K562 (cell line): ENCODE results near the gene SLC38A7. TPM values are rescaled to one million over a fixed set of nuclear protein-coding genes. Genes with fewer than 3 reads are reported as not detected.
A peak's percentile ranks its signal among the peaks of the same experiment; 100 is the strongest.

ENCODE experiments used
- ARNT ChIP-seq, 2 experiments: fragments of 450-650 bp; IDR thresholded peaks; 2 replicates each; pipeline ENCODE4 v1.6.1; 2016; ENCODE audit warnings: mild to moderate bottlenecking in 1 of 2
- CREB3L1 ChIP-seq: fragments of 450-650 bp; IDR thresholded peaks from 2 replicates; pipeline ENCODE4 v1.6.1; 2014; ENCODE audit warnings: low read depth, mild to moderate bottlenecking, moderate library complexity, borderline replicate concordance
- E2F4 ChIP-seq: sonication (generic); formaldehyde crosslinking; IDR thresholded peaks from 2 replicates; pipeline ENCODE4 v1.8.0; 2022; ENCODE audit warnings: mild to moderate bottlenecking, low read depth, missing genetic modification reagents
- ETV6 ChIP-seq, 3 experiments: fragments of 150-350 bp in 1 of 3; sonication (generic) in 1 of 3; formaldehyde crosslinking in 1 of 3; IDR thresholded peaks; 2 replicates each; pipeline versions ENCODE4 v1.6.1 to v1.8.0; 2014 to 2022; ENCODE audit warnings: borderline replicate concordance in 2 of 3, low read depth in 2 of 3, antibody characterized with exemption in 1 of 3, low read length in 1 of 3, mild to moderate bottlenecking in 1 of 3, missing genetic modification reagents in 1 of 3
- FOXK1 ChIP-seq: sonication (generic); formaldehyde crosslinking; IDR thresholded peaks from 2 replicates; pipeline ENCODE4 v1.8.0; 2022; ENCODE audit warnings: missing genetic modification reagents, mild to moderate bottlenecking, borderline replicate concordance
- FOXK2 ChIP-seq, 2 experiments: fragments of 450-650 bp; IDR thresholded peaks in 1 of 2; conservative IDR thresholded peaks in 1 of 2; 2 replicates each; pipeline ENCODE4 v1.6.1; 2016; ENCODE audit warnings: low read depth in 2 of 2, mild to moderate bottlenecking in 1 of 2
- NCOA1 ChIP-seq: fragments of 450-650 bp; IDR thresholded peaks from 2 replicates; pipeline ENCODE4 v1.6.1; 2016; ENCODE audit warnings: low read depth
- SRF ChIP-seq, 2 experiments: fragments of 250-450, 450-650 bp in 1 of 2; sonication (Bioruptor Pico) in 1 of 2; sonication (generic) in 1 of 2; formaldehyde crosslinking; IDR thresholded peaks; 2 replicates each; pipeline versions ENCODE4 v1.5.0 to v1.5.1; 2020 to 2022; ENCODE audit warnings: mild to moderate bottlenecking in 1 of 2, missing genetic modification reagents in 1 of 2
- SUPT5H ChIP-seq: fragments of 450-650 bp; IDR thresholded peaks from 2 replicates; pipeline ENCODE4 v1.6.1; 2016
- THAP12 ChIP-seq: fragments of 250-450 bp; sonication (Bioruptor Pico); IDR thresholded peaks from 2 replicates; pipeline ENCODE4 v1.9.0; 2021; ENCODE audit warnings: mild to moderate bottlenecking, inconsistent platforms
- ZBED1 ChIP-seq: IDR thresholded peaks from 2 replicates; pipeline ENCODE4 v1.6.1; 2014
- ZNF384 ChIP-seq: IDR thresholded peaks from 2 replicates; pipeline ENCODE4 v1.6.1; 2012; ENCODE audit warnings: low read depth, low read length, improper control_type of control experiment
- ZNF740 ChIP-seq, 3 experiments: fragments of 200-800 bp in 1 of 3; sonication (Bioruptor generic) in 1 of 3; sonication (generic) in 1 of 3; formaldehyde crosslinking in 1 of 3; IDR thresholded peaks; 2 replicates each; pipeline versions ENCODE4 v1.6.1 to v1.8.0; 2016 to 2022; ENCODE audit warnings: mild to moderate bottlenecking in 2 of 3, missing compliant biosample characterization in 2 of 3, missing genetic modification characterization in 2 of 3, missing genetic modification reagents in 1 of 3
- polyA plus RNA-seq, 8 experiments: library from polyadenylated mRNA; depleted of rRNA in 4 of 8; stranded (reverse) in 5 of 8; unstranded in 3 of 8; fragments of >200 nt; fragmentation: Nextera tagmentation in 2 of 8; fragmentation: Illumina TruSeq in 1 of 8; extraction: Ambion mirVana in 2 of 8; extraction: Trizol in 1 of 8; gene quantifications; 2 replicates each; pipeline versions ENCODE4 v1.2.1 to v1.2.3, GENCODE V29; 2011 to 2014; ENCODE audit warnings: inconsistent platforms in 1 of 8, missing spikeins in 1 of 8
- total RNA-seq, 7 experiments: library from RNA; depleted of rRNA in 6 of 7; stranded (reverse); fragments of >200 nt in 6 of 7; fragmentation: Illumina TruSeq in 2 of 7; extraction: Trizol in 2 of 7; gene quantifications; 2 replicates each; pipeline versions ENCODE4 v1.2.1 to v1.2.3, GENCODE V29; 2011 to 2021; ENCODE audit warnings: low replicate concordance in 1 of 7
- TF ChIP-seq, protein P1 (sequence below): fragments of 250-450 bp; sonication (Bioruptor Pico); IDR thresholded peaks from 2 replicates; pipeline ENCODE4 v1.4.0; 2020; ENCODE audit warnings: mild to moderate bottlenecking

Gene SLC38A7
- total and polyA plus RNA-seq, 9 of the 15 experiments (the other 6 are each of a cell fraction or from before 2014, with no cell fraction given) = 2.7 to 12.2 (median 6.5) TPM

DNA sequence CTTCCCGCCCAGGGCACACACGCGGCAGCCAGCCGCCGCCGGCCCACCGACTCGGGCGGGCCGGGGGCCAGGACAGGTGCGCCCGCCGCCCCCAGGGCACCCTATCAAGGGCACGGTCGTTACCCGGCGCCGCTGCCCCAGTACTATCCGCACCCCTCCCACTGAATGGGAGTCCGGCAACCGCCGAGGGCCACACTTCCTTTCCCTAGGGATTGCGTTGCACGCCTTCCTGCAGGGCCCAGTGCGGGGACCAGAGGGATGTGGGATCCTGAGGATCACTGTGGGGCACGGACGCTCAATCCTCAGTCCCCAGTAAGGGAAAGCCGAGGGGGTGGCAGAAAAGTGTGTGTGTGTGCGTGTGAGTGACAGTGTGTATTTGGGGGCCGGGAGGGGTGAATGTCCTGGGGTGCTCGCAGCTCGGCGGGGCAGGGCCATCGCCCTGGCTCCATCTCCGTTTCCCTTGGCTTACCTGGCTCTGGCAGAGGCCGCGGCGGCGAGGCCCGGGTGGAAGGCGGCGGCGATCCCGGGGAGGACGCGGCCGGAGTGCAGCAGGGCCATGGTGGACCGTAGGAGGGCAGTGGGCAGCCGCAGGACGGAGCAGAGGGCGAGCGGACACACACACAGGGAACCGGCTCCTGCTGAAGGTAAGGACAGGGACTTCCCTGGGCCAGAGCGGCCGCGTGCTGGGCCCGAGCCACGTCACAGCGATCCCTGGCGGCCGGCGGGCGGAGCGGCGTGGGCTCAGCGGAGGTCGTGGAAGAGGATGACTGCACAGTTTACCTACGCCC, 49.3 kb upstream of the SLC38A7 start, which contains the start of gene GOT2 (continued):
- TF ChIP-seq THAP12 (CRISPR knock-in tag) (peak; percentile 99), ETV6 (IDR thresholded peaks at IDR 0.05; ENCODE audit: borderline replicate concordance in 1 of 2, low read depth in 2 of 2, low read length in 1 of 2) (no peak), ETV6 (CRISPR knock-in tag; IDR thresholded peaks at IDR 0.05; ENCODE audit: borderline replicate concordance) (peak; percentile 76; the same call in 1 of the 2 replicates), FOXK2 (conservative IDR thresholded peaks at IDR 0.05 in 1 of 2, IDR thresholded peaks at IDR 0.05 in 1 of 2; ENCODE audit: low read depth in 2 of 2) (peak; percentile 47 to 51; a peak in 2 of 4 replicates), CREB3L1 (peak; percentile 83), ZNF740 (CRISPR knock-in tag; IDR thresholded peaks at IDR 0.05) (peak; percentile 62; the same call in 1 of the 2 replicates), ZNF740 (tag; IDR thresholded peaks at IDR 0.05) (no peak), ZNF384 (0 out of 2 replicates have a peak, but pooled peaks have one; percentile 9), NCOA1 (peak; percentile 25; the same call in 1 of the 2 replicates), ARNT (IDR thresholded peaks at IDR 0.05) (no peak), E2F4 (CRISPR knock-in tag) (peak; percentile 70; the same call in 1 of the 2 replicates), SUPT5H (peak; percentile 89), FOXK1 (CRISPR knock-in tag) (peak; percentile 89), ZBED1 (no peak), SRF (CRISPR knock-in tag; IDR thresholded peaks at IDR 0.05) (peak in 1 of 2 experiments; percentile 61; a peak in 1 of 4 replicates)
- TF ChIP-seq, protein P1, sequence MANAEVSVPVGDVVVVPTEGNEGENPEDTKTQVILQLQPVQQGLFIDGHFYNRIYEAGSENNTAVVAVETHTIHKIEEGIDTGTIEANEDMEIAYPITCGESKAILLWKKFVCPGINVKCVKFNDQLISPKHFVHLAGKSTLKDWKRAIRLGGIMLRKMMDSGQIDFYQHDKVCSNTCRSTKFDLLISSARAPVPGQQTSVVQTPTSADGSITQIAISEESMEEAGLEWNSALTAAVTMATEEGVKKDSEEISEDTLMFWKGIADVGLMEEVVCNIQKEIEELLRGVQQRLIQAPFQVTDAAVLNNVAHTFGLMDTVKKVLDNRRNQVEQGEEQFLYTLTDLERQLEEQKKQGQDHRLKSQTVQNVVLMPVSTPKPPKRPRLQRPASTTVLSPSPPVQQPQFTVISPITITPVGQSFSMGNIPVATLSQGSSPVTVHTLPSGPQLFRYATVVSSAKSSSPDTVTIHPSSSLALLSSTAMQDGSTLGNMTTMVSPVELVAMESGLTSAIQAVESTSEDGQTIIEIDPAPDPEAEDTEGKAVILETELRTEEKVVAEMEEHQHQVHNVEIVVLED (CRISPR knock-in tag) = peak; percentile 53; the same call in 1 of the 2 replicates
